Kidney epithelial cell (primary cell): ENCODE results near the gene COPZ1. TPM values are rescaled to one million over a fixed set of nuclear protein-coding genes. Genes with fewer than 3 reads are reported as not detected.

ENCODE experiments used
- DNase-seq: peaks from one replicate; pipeline ENCODE4 v3.0.0-alpha.2; 2010; ENCODE audit warnings: low read depth
- H3K27me3 ChIP-seq: 2 replicates; pipeline ENCODE4 v1.6.0; 2011; ENCODE audit warnings: low read length; ENCODE audit not compliant: control insufficient read depth, insufficient read depth
- H3K36me3 ChIP-seq: 2 replicates; pipeline ENCODE4 v1.5.1; 2011; ENCODE audit warnings: low read length; ENCODE audit not compliant: control insufficient read depth, insufficient read depth
- H3K4me3 ChIP-seq: 2 replicates; pipeline ENCODE4 v1.5.1; 2011; ENCODE audit warnings: low read depth, mild to moderate bottlenecking, control low read depth, low read length
- total RNA-seq: library from RNA; depleted of rRNA; stranded (reverse); fragments of >200 nt; gene quantifications from 2 replicates; pipeline ENCODE4 v1.2.3, GENCODE V29; 2015
- TF ChIP-seq, protein P1 (sequence below): IDR thresholded peaks from 2 replicates; pipeline ENCODE4 v1.5.1; 2011; ENCODE audit warnings: mild to moderate bottlenecking, moderate library complexity, low read length, control low read depth, inconsistent platforms; ENCODE audit not compliant: insufficient read depth, poor library complexity, severe bottlenecking

COPZ1 gene
- total RNA-seq, 1 donor from 2014 or later, result 157 TPM

GRCh38 chr12:54359762-54360351, 34.9 kb downstream of the COPZ1 start:
- TF ChIP-seq, protein P1, sequence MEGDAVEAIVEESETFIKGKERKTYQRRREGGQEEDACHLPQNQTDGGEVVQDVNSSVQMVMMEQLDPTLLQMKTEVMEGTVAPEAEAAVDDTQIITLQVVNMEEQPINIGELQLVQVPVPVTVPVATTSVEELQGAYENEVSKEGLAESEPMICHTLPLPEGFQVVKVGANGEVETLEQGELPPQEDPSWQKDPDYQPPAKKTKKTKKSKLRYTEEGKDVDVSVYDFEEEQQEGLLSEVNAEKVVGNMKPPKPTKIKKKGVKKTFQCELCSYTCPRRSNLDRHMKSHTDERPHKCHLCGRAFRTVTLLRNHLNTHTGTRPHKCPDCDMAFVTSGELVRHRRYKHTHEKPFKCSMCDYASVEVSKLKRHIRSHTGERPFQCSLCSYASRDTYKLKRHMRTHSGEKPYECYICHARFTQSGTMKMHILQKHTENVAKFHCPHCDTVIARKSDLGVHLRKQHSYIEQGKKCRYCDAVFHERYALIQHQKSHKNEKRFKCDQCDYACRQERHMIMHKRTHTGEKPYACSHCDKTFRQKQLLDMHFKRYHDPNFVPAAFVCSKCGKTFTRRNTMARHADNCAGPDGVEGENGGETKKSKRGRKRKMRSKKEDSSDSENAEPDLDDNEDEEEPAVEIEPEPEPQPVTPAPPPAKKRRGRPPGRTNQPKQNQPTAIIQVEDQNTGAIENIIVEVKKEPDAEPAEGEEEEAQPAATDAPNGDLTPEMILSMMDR, result no peak
- Histone ChIP-seq H3K4me3 (peak overlapping the region; percentile 36), H3K36me3 (no peaks in the 10 kb centered on the region), H3K27me3 (no peaks in the 10 kb centered on the region)
- no peak for DNase-seq

- peak; percentile 48 for DNase-seq
- H3K27me3 ChIP-seq, result no peaks in the 10 kb centered on the region
- TF ChIP-seq, protein P1, result peak; percentile 92
- H3K4me3 ChIP-seq, result no peak overlapping the region
- H3K36me3 ChIP-seq, result no peaks in the 10 kb centered on the region
These were observed 36.0 kb downstream of the COPZ1 start for GRCh38 chr12:54360717-54361456.

- Histone ChIP-seq H3K36me3 (no peaks in the 10 kb centered on the region), H3K4me3 (no peak overlapping the region), H3K27me3 (no peaks in the 10 kb centered on the region)
- DNase-seq, result no peak
- TF ChIP-seq, protein P1, result no peak
These were observed 38.1 kb downstream of the COPZ1 start for GRCh38 chr12:54363047-54363446.

- no peak for DNase-seq
- no peaks in the 10 kb centered on the region for H3K27me3 ChIP-seq
- TF ChIP-seq, protein P1, result no peak
These were observed 38.7 kb downstream of the COPZ1 start for GRCh38 chr12:54363618-54364017.

DNA sequence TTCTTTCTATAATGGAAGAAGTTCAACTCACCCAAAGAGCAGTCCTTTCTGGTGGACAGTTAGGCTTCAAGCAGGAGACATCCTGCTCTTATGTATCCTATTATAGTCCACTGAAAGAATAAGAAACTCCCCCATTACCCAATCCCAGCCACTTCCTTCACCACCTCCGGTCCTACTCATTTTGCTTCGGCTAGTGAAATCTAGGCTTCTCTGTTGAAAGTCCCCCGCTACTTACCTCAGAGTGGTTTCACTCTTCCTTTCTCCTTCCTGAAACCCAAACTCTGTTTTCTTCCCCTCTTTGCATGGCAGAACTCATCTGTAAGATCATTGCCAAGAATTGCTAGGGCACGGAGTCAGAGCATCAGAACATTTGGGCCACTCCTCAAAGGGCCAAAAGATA, 39.5 kb downstream of the COPZ1 start, which contains the start of gene GPR84:
Gene GPR84 (minus strand): TSS at position 74 of the 400 bp plus-strand sequence. CDS start 635 bp downstream, outside the sequence.
- H3K27me3 ChIP-seq, result no peaks in the 10 kb centered on the region
- TF ChIP-seq, protein P1, result no peak
- DNase-seq, result no peak
- H3K4me3 ChIP-seq, result no peak within 1 kb of the TSS
- H3K36me3 ChIP-seq, result no peaks in the 10 kb centered on the region

More at GRCh38 chr12:54363618-54364017, 38.7 kb downstream of the COPZ1 start:
- no peaks in the 10 kb centered on the region for H3K36me3 ChIP-seq
- H3K4me3 ChIP-seq, result no peak overlapping the region
